Urothelium cell line (cell line): Measurements from ENCODE around the gene CACNA1B.

Experiments used
- DNase-seq: peaks from one replicate; pipeline ENCODE4 v3.0.0; 2011; ENCODE audit warnings: low spot score, mixed read lengths
- FAIRE-seq: peaks from 2 replicates; lab custom pipeline; 2011; peaks lifted over from hg19 to GRCh38; lab: Jason Lieb, UNC

The CACNA1B gene

DNA sequence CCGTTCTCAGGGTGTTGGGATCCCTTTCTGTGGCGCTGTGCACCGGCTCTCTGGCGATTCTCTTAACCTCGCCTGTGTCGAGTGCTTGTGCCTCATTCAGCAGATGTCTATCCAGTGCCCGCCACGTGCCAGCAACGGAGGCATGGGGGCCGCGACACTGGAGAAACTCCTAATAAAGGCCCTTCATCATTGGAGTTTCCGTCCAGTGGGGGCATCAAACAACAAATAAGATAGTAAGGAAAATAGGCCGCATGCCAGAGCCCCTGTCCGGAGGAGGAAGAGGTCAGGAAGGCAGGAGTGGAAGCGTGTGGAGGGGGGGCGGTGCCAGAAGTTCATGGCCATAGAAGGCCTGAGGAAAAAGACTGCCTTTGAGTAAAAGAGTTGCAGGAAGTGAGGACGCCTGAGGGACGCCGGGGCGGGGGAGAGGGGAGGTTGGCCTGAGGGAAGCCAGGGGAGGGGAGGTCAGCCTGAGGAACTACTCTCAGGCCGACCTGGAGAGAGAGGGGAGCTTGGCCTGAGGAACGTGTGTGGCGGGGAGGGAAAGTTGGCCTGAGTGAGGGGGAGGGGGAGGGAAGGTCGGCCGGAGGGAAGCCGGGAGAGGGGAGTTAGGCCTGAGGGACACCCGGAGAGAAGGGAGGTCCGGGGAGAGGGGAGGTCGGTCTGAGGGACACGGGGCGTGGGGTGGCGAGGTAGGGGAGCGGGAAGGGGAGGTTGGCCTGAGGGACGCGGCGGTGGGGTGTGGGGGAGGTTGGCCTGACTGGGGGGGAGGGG is 82.2 kb downstream of the CACNA1B start:
- no peak for DNase-seq
- FAIRE-seq, result no peak

DNA sequence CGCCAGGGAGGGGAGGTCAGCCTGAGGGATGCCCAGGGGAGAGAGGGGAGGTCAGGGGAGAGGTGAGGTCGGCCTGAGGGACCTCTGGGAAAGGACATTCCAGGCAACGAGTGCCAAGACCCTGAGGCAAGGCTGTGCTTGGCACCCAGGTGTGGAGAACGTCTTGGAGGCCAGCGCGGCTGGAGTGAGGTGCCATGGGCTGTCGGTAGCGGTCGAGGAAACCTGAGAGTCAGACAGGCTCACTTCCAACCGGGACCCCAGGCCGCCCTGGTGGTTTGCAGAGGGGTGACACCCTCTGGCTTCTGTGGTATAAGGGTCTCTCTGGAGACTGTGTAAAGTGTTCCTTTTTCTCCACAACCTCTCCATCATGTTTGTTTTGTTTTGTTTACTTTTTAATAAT is 82.9 kb downstream of the CACNA1B start:
- DNase-seq (no peak), FAIRE-seq (no peak)

GRCh38 chr9:137963525-137963924 is 85.9 kb downstream of the CACNA1B start:
- FAIRE-seq, result no peak
- DNase-seq, result no peak

DNA sequence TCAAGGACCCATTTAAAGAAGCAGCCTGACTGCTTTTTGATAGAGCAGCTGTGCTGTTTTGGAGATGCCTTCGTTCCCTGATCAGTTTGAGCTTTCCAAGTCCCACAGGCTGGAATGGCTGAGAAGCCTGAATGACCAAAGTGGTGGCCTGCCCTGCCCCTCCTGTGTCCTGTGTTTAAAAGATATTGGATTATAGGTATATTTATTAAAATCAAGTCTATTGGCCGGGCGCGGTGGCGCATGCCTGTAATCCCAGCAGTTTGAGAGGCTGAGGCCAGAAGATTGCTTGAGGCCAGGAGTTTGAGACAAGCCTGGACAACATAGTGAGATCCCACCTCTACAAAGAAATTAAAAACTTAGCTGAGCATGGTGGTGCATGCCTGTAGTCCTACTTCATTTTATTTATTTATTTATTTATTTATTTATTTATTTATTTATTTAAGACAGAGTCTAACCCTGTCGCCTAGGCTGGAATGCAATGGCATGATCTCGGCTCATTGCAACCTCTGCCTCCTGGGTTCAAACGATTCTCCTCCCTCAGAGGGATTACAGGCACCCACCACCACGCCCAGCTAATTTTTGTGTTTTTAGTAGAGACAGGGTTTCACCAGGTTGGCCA is 87.7 kb downstream of the CACNA1B start:
- DNase-seq (no peak), FAIRE-seq (no peak)

DNA sequence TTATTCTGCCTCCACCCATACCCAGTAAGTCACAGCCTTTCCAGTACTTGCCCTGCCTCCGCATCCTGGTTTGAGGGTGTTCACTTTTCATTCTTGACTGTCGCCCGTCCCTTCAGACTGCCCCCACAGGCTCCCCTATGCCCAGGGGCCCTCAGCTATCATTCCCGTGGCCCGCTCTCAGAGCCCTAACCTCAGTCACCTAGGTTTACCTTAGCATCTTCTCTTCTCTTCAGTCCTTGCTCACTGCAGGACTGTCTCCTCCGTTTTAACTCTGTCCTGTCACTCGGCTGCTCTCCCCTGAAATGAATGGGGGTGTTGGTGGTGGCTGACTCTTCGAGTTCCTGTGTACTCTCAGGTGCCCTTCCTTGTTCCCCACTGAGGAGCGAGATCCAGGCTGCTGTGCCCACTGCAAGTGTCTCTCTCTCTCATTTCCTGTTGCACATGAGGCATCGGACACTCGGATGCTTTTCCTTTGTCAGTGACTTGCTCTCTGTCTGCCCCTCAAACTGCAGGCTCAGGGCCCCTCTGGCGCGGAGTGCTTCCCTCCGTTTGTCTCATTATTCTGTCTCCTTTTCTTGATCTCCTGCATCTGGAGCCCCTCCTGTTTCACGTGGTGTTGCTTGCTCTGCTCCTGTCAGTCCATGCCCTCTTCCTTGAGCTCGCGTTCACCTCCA is 89.8 kb downstream of the CACNA1B start:
- FAIRE-seq, result no peak
- DNase-seq, result no peak

- DNase-seq, result no peak
- FAIRE-seq, result no peak
These were observed 90.7 kb downstream of the CACNA1B start for GRCh38 chr9:137968235-137968634.

DNA sequence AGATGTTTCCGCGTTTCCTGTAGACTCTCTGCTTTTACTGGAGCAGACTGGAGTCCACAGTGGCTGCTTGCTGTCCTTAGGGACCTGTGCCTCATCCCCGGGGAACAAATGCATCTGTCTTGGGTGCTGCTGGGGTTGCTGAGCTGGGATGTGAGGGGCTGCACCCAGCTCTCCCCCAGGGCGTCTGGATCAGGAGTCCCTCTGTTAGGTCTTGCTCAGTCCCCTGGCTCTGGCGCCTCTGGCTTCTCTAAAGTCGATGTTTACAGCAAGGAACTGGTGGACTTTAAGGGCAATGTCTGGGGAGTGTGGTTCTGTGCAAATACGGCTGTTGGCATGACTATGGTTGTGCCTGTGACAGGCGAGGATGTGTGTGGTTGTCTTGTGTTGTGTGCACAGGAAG is 91.4 kb downstream of the CACNA1B start:
- FAIRE-seq (no peak), DNase-seq (no peak)

- DNase-seq, result no peak
- FAIRE-seq, result no peak
These were observed 92.1 kb downstream of the CACNA1B start for GRCh38 chr9:137969685-137970084.

- FAIRE-seq, result no peak
These were observed 92.5 kb downstream of the CACNA1B start for GRCh38 chr9:137970098-137970497.

GRCh38 chr9:137970686-137971476 is 93.3 kb downstream of the CACNA1B start:
- no peak for FAIRE-seq
- no peak for DNase-seq

More at GRCh38 chr9:137970098-137970497, 92.5 kb downstream of the CACNA1B start:
- no peak for DNase-seq

GRCh38 chr9:137971477-137972138 is 94.0 kb downstream of the CACNA1B start:
- no peak for DNase-seq
- FAIRE-seq, result no peak

DNA sequence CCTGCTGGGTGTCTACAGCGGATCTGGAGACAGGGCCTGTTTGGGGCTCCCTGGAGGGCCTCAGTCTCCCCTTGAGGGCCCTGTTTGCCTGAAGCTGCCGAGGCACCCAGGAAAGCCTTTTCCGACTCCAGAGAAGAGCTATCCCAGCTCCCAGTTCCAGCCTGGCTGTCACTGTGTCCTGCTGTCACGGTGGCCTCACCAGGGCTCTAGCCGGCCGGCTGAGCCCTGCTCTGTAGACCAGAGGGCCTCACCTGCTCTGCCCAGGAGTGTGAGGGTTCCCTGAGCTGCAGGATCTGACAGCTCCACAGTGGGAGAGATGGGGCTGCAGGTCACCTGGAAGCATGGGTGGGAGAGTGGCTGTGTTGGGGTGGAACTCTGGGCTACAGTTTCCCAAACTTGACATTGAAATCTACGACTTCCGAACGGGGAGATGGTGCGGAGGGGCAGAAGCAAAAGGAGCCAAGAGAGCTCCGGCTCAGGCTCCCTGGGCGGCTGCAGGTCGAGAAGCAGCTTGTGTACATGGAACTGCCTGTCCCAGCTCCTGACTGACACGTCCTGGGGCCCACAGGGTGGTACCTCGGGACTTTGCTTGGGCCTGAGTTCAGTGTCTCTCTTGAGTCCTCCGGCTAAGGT is 94.9 kb downstream of the CACNA1B start:
- DNase-seq, result no peak
- FAIRE-seq, result no peak

DNA sequence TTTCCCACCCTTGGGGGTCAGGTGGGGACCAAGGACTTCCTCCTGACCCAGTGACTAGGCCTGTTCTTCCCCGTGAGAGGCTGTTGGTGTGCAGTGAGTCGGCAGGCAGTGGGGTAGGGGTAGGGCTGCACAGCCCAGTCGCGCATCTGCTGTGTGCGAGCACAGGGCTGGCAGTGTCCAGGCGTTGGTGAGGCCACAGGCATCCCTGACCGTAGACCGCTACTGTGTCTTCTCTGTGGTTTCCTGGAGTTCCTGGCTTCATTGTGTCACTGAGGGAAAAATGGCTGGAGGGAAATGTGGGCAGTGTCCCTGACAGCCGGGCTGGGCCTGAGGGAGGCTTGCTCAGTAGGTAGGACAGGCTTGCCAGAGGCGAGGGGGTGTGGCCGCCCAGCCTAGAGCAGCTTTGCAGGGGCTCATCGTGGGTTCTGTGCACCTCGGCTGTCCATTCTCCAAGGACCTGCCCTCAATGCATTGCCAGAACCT is 95.4 kb downstream of the CACNA1B start:
- FAIRE-seq (no peak), DNase-seq (no peak)

DNA sequence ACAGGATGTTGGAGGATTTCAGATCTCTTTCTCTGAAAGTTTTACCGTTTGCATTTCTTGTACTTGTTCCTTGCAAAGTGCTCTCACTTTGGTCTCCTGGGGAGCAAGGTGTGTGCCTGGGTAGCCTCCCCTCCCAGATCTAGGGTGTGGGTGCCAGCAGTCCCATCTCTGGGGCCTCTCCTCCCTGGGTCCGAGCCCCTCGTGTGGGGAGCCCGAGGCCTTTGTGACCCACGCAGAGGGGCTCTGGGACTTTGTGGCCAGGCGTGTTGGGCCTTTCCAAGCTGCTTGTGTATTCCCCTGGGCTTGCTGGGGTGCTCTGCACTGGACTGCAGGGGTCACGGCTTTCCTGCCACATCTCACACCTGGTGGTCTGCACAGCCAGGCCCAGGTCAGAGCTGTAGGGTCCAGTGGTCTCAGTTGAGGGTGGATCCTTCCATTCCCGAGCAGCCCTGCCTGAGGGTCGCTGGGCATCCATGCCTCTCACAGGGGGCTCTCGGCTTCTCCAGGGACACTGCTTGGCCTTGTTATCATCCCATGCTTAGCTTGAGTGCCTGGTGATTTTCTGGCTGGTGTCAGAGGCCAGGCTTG is 96.3 kb downstream of the CACNA1B start:
- FAIRE-seq (no peak), DNase-seq (no peak)

- no peak for FAIRE-seq
- DNase-seq, result no peak
These were observed 97.4 kb downstream of the CACNA1B start for GRCh38 chr9:137974746-137975526.

DNA sequence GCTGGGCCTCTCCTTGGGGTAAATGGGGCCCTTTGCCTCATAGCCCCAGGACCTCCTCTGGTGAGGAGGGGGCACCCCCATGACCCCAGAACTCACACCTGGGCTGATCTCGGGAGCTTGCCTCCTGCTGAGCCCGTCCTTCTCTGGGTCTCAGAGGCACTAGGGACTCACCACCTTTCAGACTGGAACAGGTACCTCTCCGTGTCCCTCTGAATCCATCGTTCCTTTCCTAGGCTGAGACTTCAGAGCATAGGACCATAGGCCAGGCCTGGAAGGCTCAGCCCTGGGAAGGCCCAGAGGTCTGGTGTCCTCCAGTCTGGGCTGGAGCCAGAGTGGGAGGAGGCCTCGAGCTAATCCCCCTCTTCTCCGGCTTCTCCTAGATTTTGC is 97.9 kb downstream of the CACNA1B start:
- DNase-seq (no peak), FAIRE-seq (no peak)

DNA sequence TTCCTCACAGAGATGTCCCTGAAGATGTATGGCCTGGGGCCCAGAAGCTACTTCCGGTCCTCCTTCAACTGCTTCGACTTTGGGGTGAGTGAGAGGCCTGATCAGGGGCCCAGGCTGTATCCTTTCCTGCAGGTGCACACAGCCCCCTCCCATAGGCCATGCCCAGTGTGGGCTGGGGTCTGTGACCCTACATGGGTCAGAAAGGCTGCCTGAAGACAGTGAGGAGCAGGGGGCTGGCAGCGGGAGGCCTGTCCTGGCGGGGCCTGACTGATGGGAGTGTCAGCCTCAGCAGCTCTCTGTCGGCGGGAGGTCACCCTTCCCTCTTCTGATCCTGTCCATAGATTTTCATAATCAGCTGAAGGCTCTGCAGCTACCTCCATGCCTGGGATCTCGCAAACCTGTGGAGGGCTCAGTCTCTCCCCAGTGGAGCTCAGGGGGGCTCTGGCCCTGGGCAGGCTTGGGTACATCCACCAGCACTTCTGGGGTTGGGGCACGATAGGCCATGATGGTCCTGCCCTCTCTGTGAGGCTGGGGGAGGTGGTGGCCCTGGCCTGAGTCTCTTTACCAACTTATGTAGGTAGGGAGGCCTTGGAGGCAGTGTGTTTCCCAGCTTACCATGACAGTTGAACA is 98.5 kb downstream of the CACNA1B start:
- no peak for FAIRE-seq
- no peak for DNase-seq

DNA sequence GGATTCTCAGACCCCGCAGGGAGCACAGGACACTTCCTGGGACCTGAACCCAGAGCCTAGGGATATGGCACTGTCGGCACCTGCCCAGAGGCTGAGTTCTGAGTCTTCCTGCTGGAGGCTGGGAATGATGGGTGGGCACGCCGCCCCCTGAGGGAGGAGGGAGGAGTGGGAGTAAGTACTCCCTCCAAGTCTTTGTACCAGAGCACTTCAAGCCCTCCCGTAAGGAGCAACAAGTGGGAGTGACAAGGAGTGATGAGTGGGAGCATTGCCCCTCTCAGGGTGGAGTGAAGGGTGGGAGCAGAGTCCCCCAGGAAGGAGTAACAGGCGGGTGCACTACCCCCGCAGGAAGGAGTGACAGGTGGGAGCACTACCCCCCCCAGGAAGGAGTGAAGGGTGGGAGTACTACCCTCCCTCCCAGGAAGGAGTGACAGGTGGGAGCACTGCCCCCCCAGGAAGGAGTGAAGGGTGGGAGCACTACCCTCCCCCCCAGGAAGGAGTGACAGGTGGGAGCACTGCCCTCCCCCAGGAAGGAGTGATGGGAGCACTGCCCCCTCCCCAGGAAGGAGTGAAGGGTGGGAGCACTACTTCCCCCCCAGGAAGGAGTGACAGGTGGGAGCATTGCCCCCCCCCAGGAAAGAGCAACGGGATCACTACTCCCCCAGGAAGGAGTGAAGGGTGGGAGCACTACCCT is 100.1 kb downstream of the CACNA1B start:
- no peak for FAIRE-seq
- no peak for DNase-seq
